Measurements from ENCODE around the gene TBC1D25.

Gene TBC1D25

DNA sequence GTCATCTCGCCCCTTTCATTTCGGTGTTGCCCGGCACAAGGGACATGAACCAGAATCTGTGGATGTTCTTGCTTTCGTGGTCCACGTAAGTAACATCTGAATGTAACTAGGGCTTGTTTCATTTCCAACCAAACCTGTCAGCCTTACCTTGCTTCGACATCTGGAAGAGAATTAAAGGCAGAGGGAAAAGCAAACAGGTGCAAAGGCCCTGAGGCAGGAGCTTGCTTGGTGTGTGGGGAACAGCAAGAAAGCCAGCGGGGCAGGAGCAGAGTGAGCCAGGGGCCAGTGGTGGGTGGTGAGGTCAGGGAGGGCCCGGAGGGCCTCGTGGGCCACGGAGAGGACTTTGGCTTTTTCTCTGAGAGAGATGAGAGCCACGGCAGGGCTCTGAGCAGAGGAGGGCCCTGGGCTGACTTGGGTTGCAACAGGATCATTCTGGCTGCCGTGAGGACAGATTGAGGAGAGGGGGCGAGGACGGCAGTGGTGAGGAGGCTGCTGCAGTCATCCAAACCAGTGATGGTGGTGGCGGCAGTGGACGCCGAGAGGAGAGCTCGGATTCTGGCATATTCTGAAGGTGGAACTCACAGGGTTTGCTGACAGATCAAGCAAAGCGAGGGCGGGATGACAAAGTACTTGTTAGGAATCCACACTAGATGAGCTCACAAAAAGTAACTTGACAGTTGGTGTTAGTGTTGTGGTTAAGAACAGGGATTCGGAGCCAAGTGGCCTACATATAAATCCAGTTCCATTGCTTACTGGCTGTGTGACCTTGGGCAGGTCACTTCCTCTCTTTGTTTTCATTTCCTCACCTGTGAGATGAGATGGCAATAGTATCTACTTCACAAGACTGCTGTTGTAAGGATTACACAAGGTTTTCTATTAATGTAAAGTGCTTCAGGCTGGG is 50.9 kb downstream of the TBC1D25 start:
- Histone ChIP-seq H3K9ac (ENCODE audit: low read length) (no peak overlapping the region), H2AFZ (ENCODE audit: low read depth, low read length, severe bottlenecking) (no peak overlapping the region), H3K9me2 (replicated peaks; ENCODE audit: insufficient read depth, low read length) (no peaks in the 10 kb centered on the region), H3K27me3 (ENCODE audit: low read length) (no peaks in the 10 kb centered on the region), H3K27ac (ENCODE audit: low read depth, low read length) (no peak overlapping the region), H3K4me3 (ENCODE audit: insufficient read depth, low read length, poor library complexity, severe bottlenecking) (no peak overlapping the region), H3K4me2 (ENCODE audit: low read depth, low read length, poor library complexity, severe bottlenecking) (no peak overlapping the region), H3F3A (ENCODE audit: insufficient read depth) (no peaks in the 10 kb centered on the region), H4K20me1 (ENCODE audit: low read depth, low read length) (no peaks in the 10 kb centered on the region), H3K79me2 (ENCODE audit: insufficient read depth, low read length) (no peaks in the 10 kb centered on the region), H3K36me3 (ENCODE audit: low read length) (no peaks in the 10 kb centered on the region), H3K9me3 (ENCODE audit: insufficient read depth, low read length) (no peaks in the 10 kb centered on the region)
- TF ChIP-seq, protein P1, sequence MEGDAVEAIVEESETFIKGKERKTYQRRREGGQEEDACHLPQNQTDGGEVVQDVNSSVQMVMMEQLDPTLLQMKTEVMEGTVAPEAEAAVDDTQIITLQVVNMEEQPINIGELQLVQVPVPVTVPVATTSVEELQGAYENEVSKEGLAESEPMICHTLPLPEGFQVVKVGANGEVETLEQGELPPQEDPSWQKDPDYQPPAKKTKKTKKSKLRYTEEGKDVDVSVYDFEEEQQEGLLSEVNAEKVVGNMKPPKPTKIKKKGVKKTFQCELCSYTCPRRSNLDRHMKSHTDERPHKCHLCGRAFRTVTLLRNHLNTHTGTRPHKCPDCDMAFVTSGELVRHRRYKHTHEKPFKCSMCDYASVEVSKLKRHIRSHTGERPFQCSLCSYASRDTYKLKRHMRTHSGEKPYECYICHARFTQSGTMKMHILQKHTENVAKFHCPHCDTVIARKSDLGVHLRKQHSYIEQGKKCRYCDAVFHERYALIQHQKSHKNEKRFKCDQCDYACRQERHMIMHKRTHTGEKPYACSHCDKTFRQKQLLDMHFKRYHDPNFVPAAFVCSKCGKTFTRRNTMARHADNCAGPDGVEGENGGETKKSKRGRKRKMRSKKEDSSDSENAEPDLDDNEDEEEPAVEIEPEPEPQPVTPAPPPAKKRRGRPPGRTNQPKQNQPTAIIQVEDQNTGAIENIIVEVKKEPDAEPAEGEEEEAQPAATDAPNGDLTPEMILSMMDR (IDR thresholded peaks at IDR 0.05; ENCODE audit: insufficient read depth, low read length, poor library complexity, severe bottlenecking), result no peak
- no peak for TF ChIP-seq EZH2phosphoT487 (conservative IDR thresholded peaks at IDR 0.05; ENCODE audit: low read length)

GRCh38 chrX:48591255-48591791 is 51.8 kb downstream of the TBC1D25 start:
- Histone ChIP-seq H3K27ac (ENCODE audit: low read depth, low read length) (no peak overlapping the region), H3K4me3 (ENCODE audit: insufficient read depth, low read length, poor library complexity, severe bottlenecking) (no peak overlapping the region), H4K20me1 (ENCODE audit: low read depth, low read length) (no peaks in the 10 kb centered on the region), H3K4me2 (ENCODE audit: low read depth, low read length, poor library complexity, severe bottlenecking) (no peak overlapping the region), H3K9me2 (replicated peaks; ENCODE audit: insufficient read depth, low read length) (no peaks in the 10 kb centered on the region), H2AFZ (ENCODE audit: low read depth, low read length, severe bottlenecking) (no peak overlapping the region), H3F3A (ENCODE audit: insufficient read depth) (no peaks in the 10 kb centered on the region), H3K79me2 (ENCODE audit: insufficient read depth, low read length) (no peaks in the 10 kb centered on the region), H3K9me3 (ENCODE audit: insufficient read depth, low read length) (no peaks in the 10 kb centered on the region), H3K36me3 (ENCODE audit: low read length) (no peaks in the 10 kb centered on the region), H3K27me3 (ENCODE audit: low read length) (no peaks in the 10 kb centered on the region), H3K9ac (ENCODE audit: low read length) (no peak overlapping the region)
- no peak for TF ChIP-seq EZH2phosphoT487 (conservative IDR thresholded peaks at IDR 0.05; ENCODE audit: low read length)
- TF ChIP-seq, protein P1 (IDR thresholded peaks at IDR 0.05; ENCODE audit: insufficient read depth, low read length, poor library complexity, severe bottlenecking), result no peak

GRCh38 chrX:48592971-48593370 is 53.5 kb downstream of the TBC1D25 start:
- no peak overlapping the region for H3K9ac ChIP-seq (ENCODE audit: low read length)
- no peaks in the 10 kb centered on the region for H3F3A ChIP-seq (ENCODE audit: insufficient read depth)
- H3K27me3 ChIP-seq (ENCODE audit: low read length), result no peaks in the 10 kb centered on the region
- H3K36me3 ChIP-seq (ENCODE audit: low read length), result no peaks in the 10 kb centered on the region
- no peak overlapping the region for H3K4me2 ChIP-seq (ENCODE audit: low read depth, low read length, poor library complexity, severe bottlenecking)
- TF ChIP-seq, protein P1 (IDR thresholded peaks at IDR 0.05; ENCODE audit: insufficient read depth, low read length, poor library complexity, severe bottlenecking), result no peak
- TF ChIP-seq EZH2phosphoT487 (conservative IDR thresholded peaks at IDR 0.05; ENCODE audit: low read length), result no peak
- no peaks in the 10 kb centered on the region for H3K9me3 ChIP-seq (ENCODE audit: insufficient read depth, low read length)
- H2AFZ ChIP-seq (ENCODE audit: low read depth, low read length, severe bottlenecking), result no peak overlapping the region
- H3K27ac ChIP-seq (ENCODE audit: low read depth, low read length), result no peak overlapping the region
- H3K79me2 ChIP-seq (ENCODE audit: insufficient read depth, low read length), result no peaks in the 10 kb centered on the region
- H4K20me1 ChIP-seq (ENCODE audit: low read depth, low read length), result no peaks in the 10 kb centered on the region
- no peaks in the 10 kb centered on the region for H3K9me2 ChIP-seq (replicated peaks; ENCODE audit: insufficient read depth, low read length)
- no peak overlapping the region for H3K4me3 ChIP-seq (ENCODE audit: insufficient read depth, low read length, poor library complexity, severe bottlenecking)

Data from SU-DHL-6 (cell line).